HUES64 (cell line): Measurements from ENCODE around the gene CYP24A1.

ENCODE experiments used
- H3K27ac ChIP-seq: 2 replicates; pipeline ENCODE4 v1.7.0; 2013; ENCODE audit warnings: low read depth, low read length, inconsistent platforms
- H3K27me3 ChIP-seq: 2 replicates; pipeline ENCODE4 v1.6.1; 2013; ENCODE audit warnings: mild to moderate bottlenecking, low read length; ENCODE audit not compliant: insufficient read depth
- H3K36me3 ChIP-seq: 2 replicates; pipeline ENCODE4 v1.6.1; 2013; ENCODE audit warnings: mild to moderate bottlenecking, low read length; ENCODE audit not compliant: insufficient read depth
- H3K4me1 ChIP-seq: 2 replicates; pipeline ENCODE4 v1.6.1; 2013; ENCODE audit warnings: mild to moderate bottlenecking, low read length, moderate library complexity; ENCODE audit not compliant: insufficient read depth
- H3K4me3 ChIP-seq: 2 replicates; pipeline ENCODE4 v1.5.1; 2013; ENCODE audit warnings: mild to moderate bottlenecking, low read length, moderate library complexity
- H3K9ac ChIP-seq: 2 replicates; pipeline ENCODE4 v1.6.1; 2013; ENCODE audit warnings: mild to moderate bottlenecking, low read depth, low read length
- H3K9me3 ChIP-seq: 2 replicates; pipeline ENCODE4 v1.6.1; 2013; ENCODE audit warnings: low read depth, low read length; ENCODE audit not compliant: insufficient read depth
- WGBS: fragments of 150-250, 120-280 bp; methylation state at CpG from one replicate; pipeline ENCODE4 v1.1.7; 2013; ENCODE audit warnings: missing lambda C conversion rate; 5-methylcytosine and 5-hydroxymethylcytosine counted together

CYP24A1 gene

GRCh38 chr20:54115172-54115854, 58.5 kb downstream of the CYP24A1 start:
- H3K27ac ChIP-seq: no peak overlapping the region
- WGBS: 94% methylated on average over 15 of the region's 15 CpGs
- H3K36me3 ChIP-seq: no peaks in the 10 kb centered on the region
- no peak overlapping the region for H3K9ac ChIP-seq
- H3K9me3 ChIP-seq: no peaks in the 10 kb centered on the region
- H3K4me1 ChIP-seq: no peaks in the 10 kb centered on the region
- H3K27me3 ChIP-seq: no peaks in the 10 kb centered on the region
- no peak overlapping the region for H3K4me3 ChIP-seq

- Histone ChIP-seq H3K27ac (no peak overlapping the region), H3K4me3 (no peak overlapping the region), H3K9me3 (no peaks in the 10 kb centered on the region), H3K9ac (no peak overlapping the region), H3K4me1 (no peaks in the 10 kb centered on the region), H3K36me3 (no peaks in the 10 kb centered on the region), H3K27me3 (no peaks in the 10 kb centered on the region)
- 82% methylated on average over 2 of the region's 2 CpGs for WGBS
Measured at GRCh38 chr20:54114109-54114508, 59.7 kb downstream of the CYP24A1 start.

GRCh38 chr20:54113566-54113965, 60.2 kb downstream of the CYP24A1 start:
- Histone ChIP-seq H3K27me3 (no peaks in the 10 kb centered on the region), H3K4me1 (no peaks in the 10 kb centered on the region), H3K27ac (no peak overlapping the region), H3K9ac (no peak overlapping the region), H3K9me3 (no peaks in the 10 kb centered on the region), H3K36me3 (no peaks in the 10 kb centered on the region), H3K4me3 (no peak overlapping the region)
- 90% methylated on average over 2 of the region's 2 CpGs for WGBS

GRCh38 chr20:54112221-54112884, 61.4 kb downstream of the CYP24A1 start:
- Histone ChIP-seq H3K27ac (no peak overlapping the region), H3K27me3 (no peaks in the 10 kb centered on the region), H3K36me3 (no peaks in the 10 kb centered on the region), H3K4me3 (no peak overlapping the region), H3K9ac (no peak overlapping the region), H3K9me3 (no peaks in the 10 kb centered on the region), H3K4me1 (no peaks in the 10 kb centered on the region)
- WGBS: 71% methylated on average over 3 of the region's 4 CpGs

GRCh38 chr20:54111460-54111859, 62.3 kb downstream of the CYP24A1 start:
- Histone ChIP-seq H3K4me3 (no peak overlapping the region), H3K9ac (no peak overlapping the region), H3K27me3 (no peaks in the 10 kb centered on the region), H3K4me1 (no peaks in the 10 kb centered on the region), H3K9me3 (no peaks in the 10 kb centered on the region), H3K27ac (no peak overlapping the region), H3K36me3 (no peaks in the 10 kb centered on the region)
- WGBS: 86% methylated on average over 2 of the region's 2 CpGs

GRCh38 chr20:54110457-54110856, 63.3 kb downstream of the CYP24A1 start:
- Histone ChIP-seq H3K36me3 (no peaks in the 10 kb centered on the region), H3K9me3 (no peaks in the 10 kb centered on the region), H3K27me3 (no peaks in the 10 kb centered on the region), H3K9ac (no peak overlapping the region), H3K4me3 (no peak overlapping the region), H3K4me1 (no peaks in the 10 kb centered on the region), H3K27ac (no peak overlapping the region)
- 93% methylated on average over 3 of the region's 3 CpGs for WGBS

GRCh38 chr20:54110041-54110440, 63.7 kb downstream of the CYP24A1 start:
- no peaks in the 10 kb centered on the region for H3K27me3 ChIP-seq

GRCh38 chr20:54108817-54109216, 65.0 kb downstream of the CYP24A1 start:
- H3K27ac ChIP-seq: no peak overlapping the region
- H3K27me3 ChIP-seq: no peaks in the 10 kb centered on the region
- no peak overlapping the region for H3K4me3 ChIP-seq
- no peaks in the 10 kb centered on the region for H3K36me3 ChIP-seq
- H3K9ac ChIP-seq: no peak overlapping the region
- WGBS: 100% methylated on average over 1 of the region's 1 CpG
- no peaks in the 10 kb centered on the region for H3K9me3 ChIP-seq
- H3K4me1 ChIP-seq: no peaks in the 10 kb centered on the region

More at GRCh38 chr20:54110041-54110440, 63.7 kb downstream of the CYP24A1 start:
- H3K4me3 ChIP-seq: no peak overlapping the region
- H3K36me3 ChIP-seq: no peaks in the 10 kb centered on the region
- no peaks in the 10 kb centered on the region for H3K9me3 ChIP-seq
- H3K4me1 ChIP-seq: no peaks in the 10 kb centered on the region
- no peak overlapping the region for H3K9ac ChIP-seq
- H3K27ac ChIP-seq: no peak overlapping the region

- no peak overlapping the region for H3K9ac ChIP-seq
- H3K27me3 ChIP-seq: no peaks in the 10 kb centered on the region
- no peak overlapping the region for H3K27ac ChIP-seq
- no peaks in the 10 kb centered on the region for H3K9me3 ChIP-seq
- H3K4me3 ChIP-seq: no peak overlapping the region
- H3K36me3 ChIP-seq: no peaks in the 10 kb centered on the region
- H3K4me1 ChIP-seq: no peaks in the 10 kb centered on the region
Measured at GRCh38 chr20:54108326-54108642, 65.5 kb downstream of the CYP24A1 start.

GRCh38 chr20:54107600-54108325, 66.0 kb downstream of the CYP24A1 start:
- H3K9ac ChIP-seq: no peak overlapping the region
- no peaks in the 10 kb centered on the region for H3K36me3 ChIP-seq
- H3K27ac ChIP-seq: no peak overlapping the region
- no peak overlapping the region for H3K4me3 ChIP-seq
- H3K9me3 ChIP-seq: no peaks in the 10 kb centered on the region
- 89% methylated on average over 7 of the region's 7 CpGs for WGBS
- no peaks in the 10 kb centered on the region for H3K27me3 ChIP-seq
- H3K4me1 ChIP-seq: no peaks in the 10 kb centered on the region

GRCh38 chr20:54107181-54107580, 66.6 kb downstream of the CYP24A1 start:
- Histone ChIP-seq H3K36me3 (no peaks in the 10 kb centered on the region), H3K9ac (no peak overlapping the region), H3K4me1 (no peaks in the 10 kb centered on the region), H3K4me3 (no peak overlapping the region), H3K9me3 (no peaks in the 10 kb centered on the region), H3K27me3 (no peaks in the 10 kb centered on the region), H3K27ac (no peak overlapping the region)
- WGBS: 93% methylated on average over 2 of the region's 2 CpGs
